NT2/D1 (cell line): ENCODE results near the gene LRRC32.

Experiments
- SUZ12 ChIP-seq: IDR thresholded peaks from 2 replicates; pipeline ENCODE4 v1.6.1; 2011; ENCODE audit not compliant: insufficient read length, insufficient read depth; ENCODE audit errors: extremely low read depth
- YY1 ChIP-seq: IDR thresholded peaks from 2 replicates; pipeline ENCODE4 v1.6.1; 2011; ENCODE audit not compliant: insufficient read length, insufficient read depth
- ZNF274 ChIP-seq: IDR thresholded peaks from 2 replicates; pipeline ENCODE4 v1.6.1; 2011; ENCODE audit warnings: mild to moderate bottlenecking, low read depth, low read length

DNA sequence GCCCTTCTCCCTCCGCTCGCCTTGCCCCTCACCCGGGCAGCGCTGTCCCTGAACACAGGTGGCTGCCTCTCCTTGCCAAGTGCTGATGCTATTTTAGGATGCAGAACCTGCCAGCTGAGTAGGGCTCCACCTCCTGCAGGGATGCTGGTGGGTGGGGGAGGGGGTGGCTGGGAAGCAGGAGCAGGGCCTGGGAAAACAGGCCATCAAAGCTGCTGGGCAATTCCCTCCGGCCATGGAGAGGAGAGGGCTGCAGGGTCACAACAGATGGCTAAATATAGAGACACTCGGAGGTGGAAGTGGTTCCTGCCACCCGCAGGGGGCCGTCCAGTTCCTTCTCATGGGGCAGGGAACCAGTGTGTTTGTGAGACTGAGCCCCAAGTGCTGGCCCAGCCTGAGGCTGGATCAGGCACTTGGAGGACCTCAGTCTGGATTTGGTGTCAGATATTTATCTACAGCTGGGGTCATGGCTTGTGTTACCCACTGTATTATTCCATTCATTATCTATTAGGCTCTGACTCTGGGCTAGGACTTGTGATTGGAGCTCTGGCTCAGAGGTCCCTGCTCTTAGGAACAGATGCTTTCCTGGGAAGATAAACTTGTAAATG is 59.6 kb downstream of the LRRC32 start:
- TF ChIP-seq YY1 (no peak), SUZ12 (no peak), ZNF274 (no peak)
